HG03103 (cell line): Measurements from ENCODE around the gene CUL1.

ENCODE experiments used
- ATAC-seq: cut with Tn5 transposase; IDR thresholded peaks from one replicate; pipeline ENCODE4 v1.9.1; 2021; ENCODE audit warnings: low read depth; ENCODE audit not compliant: unreplicated experiment

Gene CUL1

GRCh38 chr7:148715027-148715426, 16.3 kb downstream of the CUL1 start:
- ATAC-seq, result no peak

GRCh38 chr7:148717266-148717793, 18.6 kb downstream of the CUL1 start:
- ATAC-seq, result no peak

GRCh38 chr7:148718431-148718830, 19.7 kb downstream of the CUL1 start:
- no peak for ATAC-seq

GRCh38 chr7:148719753-148720152, 21.1 kb downstream of the CUL1 start:
- ATAC-seq, result no peak

- no peak for ATAC-seq
Measured at GRCh38 chr7:148720472-148720871, 21.8 kb downstream of the CUL1 start.

- no peak for ATAC-seq
Measured at GRCh38 chr7:148721390-148721789, 22.7 kb downstream of the CUL1 start.

GRCh38 chr7:148722340-148723165, 23.9 kb downstream of the CUL1 start:
- no peak for ATAC-seq

GRCh38 chr7:148723166-148723559, 24.5 kb downstream of the CUL1 start:
- no peak for ATAC-seq

GRCh38 chr7:148723846-148724245, 25.1 kb downstream of the CUL1 start:
- ATAC-seq, result no peak

GRCh38 chr7:148726385-148726784, 27.7 kb downstream of the CUL1 start:
- no peak for ATAC-seq

GRCh38 chr7:148727501-148728278, 29.0 kb downstream of the CUL1 start:
- no peak for ATAC-seq

- no peak for ATAC-seq
Measured at GRCh38 chr7:148729984-148730733, 31.5 kb downstream of the CUL1 start.

- no peak for ATAC-seq
Measured at GRCh38 chr7:148732862-148733261, 34.2 kb downstream of the CUL1 start.

GRCh38 chr7:148733496-148733895, 34.8 kb downstream of the CUL1 start:
- no peak for ATAC-seq

GRCh38 chr7:148735141-148735540, 36.4 kb downstream of the CUL1 start:
- no peak for ATAC-seq

GRCh38 chr7:148735967-148736366, 37.3 kb downstream of the CUL1 start:
- no peak for ATAC-seq

- no peak for ATAC-seq
Measured at GRCh38 chr7:148738737-148739535, 40.2 kb downstream of the CUL1 start.

- no peak for ATAC-seq
Measured at GRCh38 chr7:148746135-148746534, 47.4 kb downstream of the CUL1 start.

GRCh38 chr7:148747274-148747673, 48.6 kb downstream of the CUL1 start:
- no peak for ATAC-seq
